WTC11 (cell line): ENCODE data around the gene CFAP299.

ENCODE experiments used
- CREM ChIP-seq: sonication (generic); formaldehyde crosslinking; IDR thresholded peaks from 2 replicates; pipeline ENCODE4 v1.8.1; 2022; ENCODE audit warnings: mild to moderate bottlenecking, missing genetic modification reagents, moderate library complexity
- JUN ChIP-seq: sonication (generic); formaldehyde crosslinking; IDR thresholded peaks from 2 replicates; pipeline ENCODE4 v1.8.0; 2023; ENCODE audit warnings: mild to moderate bottlenecking, missing genetic modification reagents
- PRRX2 ChIP-seq: fragments of 250-450 bp; sonication (Bioruptor Pico); IDR thresholded peaks from 2 replicates; pipeline ENCODE4 v1.8.0; 2021; ENCODE audit warnings: mild to moderate bottlenecking
- USF2 ChIP-seq: sonication (generic); formaldehyde crosslinking; IDR thresholded peaks from 2 replicates; pipeline ENCODE4 v1.8.1; 2023; ENCODE audit warnings: mild to moderate bottlenecking, missing genetic modification reagents, moderate library complexity
- ZNF121 ChIP-seq: sonication (generic); formaldehyde crosslinking; IDR thresholded peaks from 2 replicates; pipeline ENCODE4 v1.8.0; 2023; ENCODE audit warnings: missing genetic modification reagents
- ZNF232 ChIP-seq: sonication (generic); formaldehyde crosslinking; IDR thresholded peaks from 2 replicates; pipeline ENCODE4 v1.8.0; 2022; ENCODE audit warnings: mild to moderate bottlenecking, missing genetic modification reagents
- TF ChIP-seq, protein P1 (sequence below): fragments of 200-600 bp; IDR thresholded peaks from 2 replicates; pipeline ENCODE4 v1.8.0; 2022; ENCODE audit warnings: antibody characterized with exemption

- TF ChIP-seq, protein P1, sequence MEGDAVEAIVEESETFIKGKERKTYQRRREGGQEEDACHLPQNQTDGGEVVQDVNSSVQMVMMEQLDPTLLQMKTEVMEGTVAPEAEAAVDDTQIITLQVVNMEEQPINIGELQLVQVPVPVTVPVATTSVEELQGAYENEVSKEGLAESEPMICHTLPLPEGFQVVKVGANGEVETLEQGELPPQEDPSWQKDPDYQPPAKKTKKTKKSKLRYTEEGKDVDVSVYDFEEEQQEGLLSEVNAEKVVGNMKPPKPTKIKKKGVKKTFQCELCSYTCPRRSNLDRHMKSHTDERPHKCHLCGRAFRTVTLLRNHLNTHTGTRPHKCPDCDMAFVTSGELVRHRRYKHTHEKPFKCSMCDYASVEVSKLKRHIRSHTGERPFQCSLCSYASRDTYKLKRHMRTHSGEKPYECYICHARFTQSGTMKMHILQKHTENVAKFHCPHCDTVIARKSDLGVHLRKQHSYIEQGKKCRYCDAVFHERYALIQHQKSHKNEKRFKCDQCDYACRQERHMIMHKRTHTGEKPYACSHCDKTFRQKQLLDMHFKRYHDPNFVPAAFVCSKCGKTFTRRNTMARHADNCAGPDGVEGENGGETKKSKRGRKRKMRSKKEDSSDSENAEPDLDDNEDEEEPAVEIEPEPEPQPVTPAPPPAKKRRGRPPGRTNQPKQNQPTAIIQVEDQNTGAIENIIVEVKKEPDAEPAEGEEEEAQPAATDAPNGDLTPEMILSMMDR, result no peak
- TF ChIP-seq CREM (CRISPR knock-in tag), result no peak
- no peak for TF ChIP-seq ZNF232 (CRISPR knock-in tag)
- TF ChIP-seq USF2 (CRISPR knock-in tag), result no peak
- no peak for TF ChIP-seq JUN (CRISPR knock-in tag)
- no peak for TF ChIP-seq PRRX2 (CRISPR knock-in tag)
- no peak for TF ChIP-seq ZNF121 (CRISPR knock-in tag)
Observed at GRCh38 chr4:80926446-80926845, 590.9 kb downstream of the CFAP299 start.
